SU-DHL-6 (cell line): Measurements from ENCODE around the gene PIGN.
A peak's percentile ranks its signal among the peaks of the same experiment; 100 is the strongest.

ENCODE experiments used
- H2AFZ ChIP-seq: fragments of 200-600 bp; sonication (generic); 2 replicates; pipeline ENCODE4 v1.6.1; 2014; ENCODE audit warnings: low read depth, mild to moderate bottlenecking, moderate library complexity, mixed read lengths, antibody characterized with exemption, low read length; ENCODE audit not compliant: severe bottlenecking
- H3F3A ChIP-seq: fragments of 200-600 bp; shearing (Covaris generic); 2 replicates; pipeline ENCODE4 v1.6.0; 2016; ENCODE audit warnings: antibody characterized with exemption, mild to moderate bottlenecking; ENCODE audit not compliant: insufficient read depth
- H3K27ac ChIP-seq: fragments of 200-600 bp; sonication (generic); 2 replicates; pipeline ENCODE4 v1.5.1; 2016; ENCODE audit warnings: low read depth, mild to moderate bottlenecking, low read length, moderate library complexity, mixed read lengths
- H3K27me3 ChIP-seq: fragments of 200-600 bp; sonication (generic), shearing (Covaris generic); 2 replicates; pipeline ENCODE4 v1.6.0; 2014; ENCODE audit warnings: mild to moderate bottlenecking, low read length
- H3K36me3 ChIP-seq: fragments of 200-600 bp; sonication (generic); 2 replicates; pipeline ENCODE4 v1.6.1; 2014; ENCODE audit warnings: mild to moderate bottlenecking, low read length, mixed read lengths
- H3K4me2 ChIP-seq: fragments of 300-600, 200-600 bp; shearing (Covaris generic), sonication (generic); 2 replicates; pipeline ENCODE4 v1.6.0; 2014; ENCODE audit warnings: low read length, low read depth, mild to moderate bottlenecking; ENCODE audit not compliant: poor library complexity, severe bottlenecking
- H3K4me3 ChIP-seq: fragments of 200-600 bp; sonication (generic); 2 replicates; pipeline ENCODE4 v1.5.1; 2014; ENCODE audit warnings: antibody characterized with exemption, low read length, mild to moderate bottlenecking, mixed read lengths; ENCODE audit not compliant: insufficient read depth, poor library complexity, severe bottlenecking
- H3K79me2 ChIP-seq: fragments of 200-600 bp; sonication (generic); 2 replicates; pipeline ENCODE4 v1.6.1; 2014; ENCODE audit warnings: mild to moderate bottlenecking, low read length, moderate library complexity; ENCODE audit not compliant: insufficient read depth
- H3K9ac ChIP-seq: fragments of 200-600 bp; sonication (generic); 2 replicates; pipeline ENCODE4 v1.7.0; 2014; ENCODE audit warnings: mild to moderate bottlenecking, low read length
- H3K9me2 ChIP-seq: fragments of 200-600 bp; sonication (generic); replicated peaks from 2 replicates; pipeline ENCODE4 v1.6.1; 2014; ENCODE audit warnings: low read length; ENCODE audit not compliant: insufficient read depth
- H3K9me3 ChIP-seq: fragments of 200-600 bp; sonication (generic); 2 replicates; pipeline ENCODE4 v1.6.1; 2014; ENCODE audit warnings: low read length, mixed read lengths; ENCODE audit not compliant: insufficient read depth
- H4K20me1 ChIP-seq: fragments of 200-600 bp; sonication (generic); 2 replicates; pipeline ENCODE4 v1.6.1; 2014; ENCODE audit warnings: low read depth, mild to moderate bottlenecking, antibody characterized with exemption, low read length, moderate library complexity, mixed read lengths
- CTCF ChIP-seq: fragments of 200-600 bp; sonication (generic); IDR thresholded peaks from one replicate; pipeline ENCODE4 v1.5.1; 2017; ENCODE audit warnings: antibody characterized with exemption, mild to moderate bottlenecking, low read length, moderate library complexity; ENCODE audit not compliant: insufficient read depth, poor library complexity, severe bottlenecking
- EZH2phosphoT487 ChIP-seq: fragments of 200-600 bp; sonication (generic), shearing (Covaris generic); conservative IDR thresholded peaks from 2 replicates; pipeline ENCODE4 v1.6.1; 2018; ENCODE audit warnings: mild to moderate bottlenecking, antibody characterized with exemption, low read length, moderate library complexity, mixed read lengths

Gene PIGN

DNA sequence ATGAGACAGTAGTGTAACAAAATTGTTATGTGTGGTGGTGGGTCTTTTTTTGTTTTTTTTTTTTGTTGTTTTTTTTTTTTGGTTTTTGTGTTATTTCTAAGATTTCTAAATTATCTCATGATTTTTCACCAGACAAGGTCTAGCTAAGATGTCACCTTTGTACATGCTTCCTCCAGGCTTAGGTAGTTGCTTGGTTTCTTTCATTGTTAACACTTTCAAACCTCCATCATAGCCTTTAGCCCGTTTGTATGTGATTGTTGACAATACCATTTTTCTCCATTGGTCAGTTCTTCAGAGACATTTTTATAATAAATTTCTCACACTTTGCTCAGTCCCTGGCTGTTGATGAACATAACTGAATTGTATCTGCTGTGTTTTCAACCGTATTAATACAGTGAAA lies 2.4 kb upstream of the PIGN start:
- Histone ChIP-seq H3K4me2 (peak overlapping the region; percentile 82), H3K9me2 (no peaks in the 10 kb centered on the region), H3K36me3 (peaks cover 14% of the 10 kb centered on the region; the same call in 1 of the 2 replicates), H3K9ac (peak overlapping the region; percentile 87), H2AFZ (no peak overlapping the region), H3K27ac (no peak overlapping the region), H3F3A (peaks cover 6% of the 10 kb centered on the region; the same call in 1 of the 2 replicates), H4K20me1 (peaks cover 20% of the 10 kb centered on the region), H3K27me3 (no peaks in the 10 kb centered on the region), H3K79me2 (peaks cover 96% of the 10 kb centered on the region), H3K9me3 (no peaks in the 10 kb centered on the region), H3K4me3 (peak overlapping the region; percentile 95)
- TF ChIP-seq CTCF = no peak
- TF ChIP-seq EZH2phosphoT487 = no peak

DNA sequence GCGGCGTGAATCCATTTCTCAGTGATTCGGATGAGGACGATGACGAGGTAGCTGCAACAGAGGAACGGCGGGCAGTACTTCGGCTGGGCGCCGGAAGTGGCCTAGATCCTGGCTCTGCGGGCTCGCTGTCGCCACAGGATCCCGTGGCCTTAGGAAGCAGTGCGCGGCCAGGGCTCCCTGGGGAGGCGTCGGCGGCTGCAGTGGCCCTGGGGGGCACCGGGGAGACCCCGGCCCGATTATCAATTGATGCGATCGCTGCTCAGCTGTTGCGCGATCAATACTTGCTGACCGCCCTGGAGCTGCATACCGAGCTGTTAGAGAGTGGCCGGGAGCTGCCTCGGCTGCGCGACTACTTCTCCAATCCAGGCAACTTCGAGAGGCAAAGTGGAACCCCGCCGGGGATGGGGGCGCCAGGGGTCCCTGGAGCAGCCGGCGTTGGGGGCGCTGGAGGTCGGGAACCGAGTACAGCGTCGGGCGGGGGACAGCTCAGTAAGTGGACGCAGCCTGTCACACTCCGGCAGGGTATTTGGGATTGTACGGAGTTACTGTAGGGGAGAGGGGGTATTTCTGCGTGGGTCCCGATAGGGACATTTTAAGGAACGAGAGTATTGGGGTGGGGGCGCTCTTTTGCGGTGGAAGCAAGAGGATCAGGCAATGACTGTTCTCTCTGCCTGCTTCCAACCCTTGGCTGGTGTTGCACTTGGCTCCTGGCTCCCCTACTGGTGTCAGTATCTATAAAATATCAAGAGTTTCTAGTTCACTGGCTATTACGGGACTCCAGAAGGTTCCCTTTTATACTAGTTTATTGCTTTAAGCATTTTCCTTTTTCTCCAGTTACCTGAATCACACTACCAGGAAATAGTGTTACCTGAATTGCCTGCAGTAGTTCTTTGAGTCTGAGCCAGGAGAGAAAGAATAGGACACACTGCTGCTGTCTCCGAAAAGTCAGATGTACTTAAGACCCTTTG lies 971 bp upstream of the PIGN start:
- peak overlapping the region; percentile 87 for H3K9ac ChIP-seq
- H3K4me3 ChIP-seq = peak overlapping the region; percentile 95
- peaks cover 93% of the 10 kb centered on the region for H3K79me2 ChIP-seq
- no peaks in the 10 kb centered on the region for H3K9me3 ChIP-seq
- H3K36me3 ChIP-seq = peaks cover 14% of the 10 kb centered on the region; the same call in 1 of the 2 replicates
- peak overlapping the region; percentile 82 for H3K4me2 ChIP-seq
- H2AFZ ChIP-seq = peak overlapping the region; percentile 62
- H3K27me3 ChIP-seq = no peaks in the 10 kb centered on the region
- peaks cover 11% of the 10 kb centered on the region; the same call in 1 of the 2 replicates for H3F3A ChIP-seq
- peak overlapping the region; percentile 60 for H3K27ac ChIP-seq
- TF ChIP-seq CTCF = peak; percentile 39
- TF ChIP-seq EZH2phosphoT487 = no peak
- no peaks in the 10 kb centered on the region for H3K9me2 ChIP-seq
- peaks cover 20% of the 10 kb centered on the region for H4K20me1 ChIP-seq

DNA sequence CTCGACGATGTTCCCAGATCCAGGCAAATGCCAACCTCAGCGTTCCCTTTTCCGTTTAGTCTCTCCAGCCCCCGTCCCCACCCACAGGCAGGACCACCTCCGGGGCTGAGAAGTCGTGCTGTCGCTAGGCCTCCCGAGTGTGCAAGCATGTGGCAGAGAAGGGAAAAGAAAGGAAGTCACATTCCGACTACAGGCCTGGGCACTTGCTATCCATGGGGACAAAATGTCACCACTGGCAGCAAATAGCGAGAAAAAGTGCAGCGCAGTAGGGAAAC lies 420 bp downstream of the PIGN start:
- H3K36me3 ChIP-seq = peaks cover 13% of the 10 kb centered on the region; the same call in 1 of the 2 replicates
- H3F3A ChIP-seq = peaks cover 11% of the 10 kb centered on the region; the same call in 1 of the 2 replicates
- no peaks in the 10 kb centered on the region for H3K27me3 ChIP-seq
- peak overlapping the region; percentile 98 for H3K4me3 ChIP-seq
- peaks cover 20% of the 10 kb centered on the region for H4K20me1 ChIP-seq
- peak overlapping the region; percentile 87 for H3K9ac ChIP-seq
- no peaks in the 10 kb centered on the region for H3K9me2 ChIP-seq
- peaks cover 91% of the 10 kb centered on the region for H3K79me2 ChIP-seq
- H3K27ac ChIP-seq = 0 out of 2 replicates have a peak overlapping the region, but pooled peaks have one; percentile 8
- peak overlapping the region; percentile 95 for H2AFZ ChIP-seq
- H3K4me2 ChIP-seq = peak overlapping the region; percentile 81
- no peaks in the 10 kb centered on the region for H3K9me3 ChIP-seq
- TF ChIP-seq CTCF = no peak
